NCI-H2196 treated with DMSO at 0.1 percent for 48 hours (cell line): ENCODE data around the gene CDH3.

Source experiments
- DNase-seq: peaks from one replicate; lab custom pipeline; 2025; ENCODE audit not compliant: unreplicated experiment; lab: John Stamatoyannopoulos, UW

Gene CDH3

DNA sequence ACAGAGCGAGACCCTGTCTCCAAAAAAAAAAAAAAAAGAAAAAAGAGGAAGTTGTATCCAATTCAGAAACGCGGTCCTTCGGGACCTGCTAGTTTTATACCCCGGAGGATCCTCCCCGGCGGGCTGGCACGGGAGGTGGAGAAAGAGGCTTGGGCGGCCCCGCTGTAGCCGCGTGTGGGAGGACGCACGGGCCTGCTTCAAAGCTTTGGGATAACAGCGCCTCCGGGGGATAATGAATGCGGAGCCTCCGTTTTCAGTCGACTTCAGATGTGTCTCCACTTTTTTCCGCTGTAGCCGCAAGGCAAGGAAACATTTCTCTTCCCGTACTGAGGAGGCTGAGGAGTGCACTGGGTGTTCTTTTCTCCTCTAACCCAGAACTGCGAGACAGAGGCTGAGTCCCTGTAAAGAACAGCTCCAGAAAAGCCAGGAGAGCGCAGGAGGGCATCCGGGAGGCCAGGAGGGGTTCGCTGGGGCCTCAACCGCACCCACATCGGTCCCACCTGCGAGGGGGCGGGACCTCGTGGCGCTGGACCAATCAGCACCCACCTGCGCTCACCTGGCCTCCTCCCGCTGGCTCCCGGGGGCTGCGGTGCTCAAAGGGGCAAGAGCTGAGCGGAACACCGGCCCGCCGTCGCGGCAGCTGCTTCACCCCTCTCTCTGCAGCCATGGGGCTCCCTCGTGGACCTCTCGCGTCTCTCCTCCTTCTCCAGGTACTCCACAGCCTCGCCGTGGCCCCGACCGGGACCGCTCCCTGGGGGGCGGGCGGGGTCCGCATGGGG lies at the start of gene CDH3:
TSS of gene CDH3 (plus strand) at position 596 of the 779 bp plus-strand sequence. CDS start at position 666, 70 bp downstream.
- no peak for DNase-seq

- no peak for DNase-seq
Measured at GRCh38 chr16:68596266-68596665, 48.8 kb upstream of the CDH3 start.

DNA sequence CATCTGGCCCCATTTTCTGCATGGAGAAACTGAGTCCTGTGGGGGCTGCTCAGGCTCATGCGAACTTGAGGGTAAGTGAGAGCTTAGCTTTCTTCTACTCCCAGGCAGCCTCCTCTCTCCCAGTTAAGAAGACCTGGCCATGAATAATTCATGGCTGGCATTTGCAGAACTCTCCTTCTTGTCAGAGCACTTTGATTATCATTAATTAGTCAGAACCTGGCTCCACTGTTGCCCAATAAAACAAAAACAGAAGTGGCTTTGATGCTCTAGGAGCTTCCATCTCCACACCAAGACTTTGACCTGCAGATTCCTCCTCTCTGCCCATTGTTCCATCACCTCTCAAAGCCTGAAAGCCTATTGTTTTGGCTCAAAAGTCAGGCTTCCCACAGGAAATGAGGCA lies 45.5 kb upstream of the CDH3 start:
- no peak for DNase-seq

DNA sequence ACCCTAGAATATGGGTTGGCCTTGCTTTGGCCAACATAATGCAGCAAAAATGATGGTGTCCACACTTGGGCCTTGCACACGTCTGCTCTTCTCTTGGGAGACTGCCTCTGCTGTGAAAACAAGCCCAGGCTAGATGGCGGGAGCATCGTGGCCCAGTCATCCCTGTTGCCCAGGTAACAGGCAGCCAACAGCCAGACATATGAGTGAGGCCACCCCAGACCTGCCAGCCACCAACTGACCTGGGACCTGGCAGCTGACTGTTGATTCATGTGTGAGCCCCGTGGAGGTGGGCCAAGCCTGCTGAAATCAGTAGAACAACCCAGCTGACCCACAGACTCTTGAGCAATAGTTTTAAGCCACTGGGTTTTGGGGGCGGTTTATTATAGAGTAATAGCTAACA lies 39.4 kb upstream of the CDH3 start:
- DNase-seq, result no peak

DNA sequence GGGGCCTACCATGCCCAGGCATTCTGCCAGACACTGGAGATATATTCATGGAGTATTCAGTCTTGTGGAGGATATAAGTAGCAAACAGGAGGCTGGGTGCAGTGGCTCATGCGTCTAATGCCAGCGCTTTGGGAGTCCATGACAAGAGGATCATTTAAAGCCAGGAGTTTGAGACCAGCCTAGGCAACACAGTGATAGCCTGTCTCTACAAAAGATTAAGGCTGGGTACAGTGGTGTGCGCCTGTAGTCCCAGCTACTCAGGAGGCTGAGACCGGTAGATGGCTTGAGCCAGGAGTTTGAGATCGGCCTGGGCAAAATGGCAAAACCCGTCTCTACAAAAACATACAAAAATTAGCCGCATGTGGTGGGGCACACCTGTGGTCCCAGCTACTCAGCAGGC lies 37.7 kb upstream of the CDH3 start:
- no peak for DNase-seq

- DNase-seq, result no peak
Measured at GRCh38 chr16:68608330-68608729, 36.8 kb upstream of the CDH3 start.

DNA sequence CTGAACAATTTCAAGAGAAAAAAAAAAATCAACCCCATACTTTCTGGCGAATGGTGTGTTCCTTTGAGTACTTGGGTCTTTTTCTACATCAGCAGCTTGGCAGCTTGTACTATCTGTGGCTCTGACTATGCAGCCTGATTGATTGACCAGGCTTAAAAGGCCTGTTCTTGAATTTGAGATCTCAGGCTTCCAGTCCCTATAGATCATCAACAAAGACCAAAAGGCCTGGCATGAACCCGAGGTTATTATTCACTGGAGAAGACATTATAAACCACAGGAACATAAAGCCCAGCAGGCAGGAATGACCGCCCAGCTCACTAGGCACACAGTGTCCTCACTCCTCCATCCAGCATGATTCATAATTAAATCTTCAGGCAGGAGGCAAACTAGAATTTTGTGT lies 32.1 kb upstream of the CDH3 start:
- DNase-seq, result no peak

DNA sequence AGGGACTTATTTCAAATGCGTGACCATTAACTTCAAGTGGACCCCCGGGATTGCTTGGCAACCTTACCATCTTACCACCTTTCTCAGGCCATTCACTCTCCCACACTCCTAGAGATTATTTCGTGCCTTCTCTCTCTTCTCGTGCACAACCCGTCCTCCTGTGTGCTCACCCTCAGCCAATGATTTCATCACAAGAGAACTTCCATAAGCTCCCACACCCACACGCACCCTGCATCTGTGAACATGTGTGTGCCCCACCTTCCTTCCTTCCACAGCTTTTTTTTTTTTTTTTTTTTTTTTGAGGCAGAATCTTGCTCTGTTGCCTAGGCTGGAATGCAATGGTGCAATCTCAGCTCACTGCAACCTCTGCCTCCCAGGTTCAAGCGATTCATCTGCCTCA lies 27.4 kb upstream of the CDH3 start:
- DNase-seq, result no peak

GRCh38 chr16:68626557-68626956 lies 18.6 kb upstream of the CDH3 start:
- no peak for DNase-seq

DNA sequence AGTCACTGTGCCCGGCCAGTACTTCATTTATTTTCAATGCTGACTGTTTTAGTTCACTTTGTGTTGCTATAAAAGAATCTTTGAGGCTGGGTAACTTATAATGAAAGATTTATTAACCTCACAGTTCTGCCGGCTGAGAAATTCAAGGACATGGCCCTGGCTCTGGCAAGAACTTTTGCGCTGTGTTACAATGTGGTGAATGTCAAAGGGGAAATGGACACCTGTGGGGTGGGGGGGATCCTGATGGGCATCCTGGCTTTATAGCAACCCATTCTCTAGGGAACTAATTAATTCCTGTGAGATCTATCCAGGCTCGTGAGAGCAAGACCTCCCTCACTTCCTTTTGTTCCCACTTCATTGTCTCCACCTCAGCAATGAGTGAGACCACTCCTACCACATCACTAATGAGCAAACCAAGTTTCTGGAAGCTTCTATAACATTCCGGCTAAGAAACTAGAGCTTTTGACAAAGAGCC lies 17.1 kb upstream of the CDH3 start:
- DNase-seq, result no peak

DNA sequence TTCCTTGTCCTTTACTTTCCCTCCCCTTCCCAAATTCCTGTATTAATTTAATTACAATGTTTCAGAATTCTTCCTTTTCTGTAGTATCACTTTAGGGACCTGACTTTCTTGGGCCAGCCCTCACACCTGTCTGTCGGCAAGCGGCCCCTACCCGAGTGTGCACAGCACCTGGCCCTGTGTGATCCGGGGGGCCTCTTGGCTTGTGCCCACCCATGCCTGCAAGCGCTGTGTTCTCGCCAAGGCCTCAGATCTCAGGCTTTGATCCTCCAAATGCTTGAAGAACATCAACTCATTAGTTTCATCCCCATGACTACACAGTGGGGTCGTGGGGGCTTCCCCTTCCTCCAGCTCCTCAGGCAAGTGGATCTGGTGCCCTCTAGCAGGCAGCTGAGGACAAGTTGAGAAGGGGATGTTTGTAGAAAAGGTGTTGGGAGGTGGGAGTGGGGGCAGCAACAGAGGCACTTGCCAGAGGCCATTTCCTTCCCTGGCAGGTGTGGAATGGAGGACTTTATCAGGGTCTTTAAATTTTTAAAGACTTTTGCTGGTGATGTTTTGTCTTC lies 15.7 kb upstream of the CDH3 start:
- no peak for DNase-seq

DNA sequence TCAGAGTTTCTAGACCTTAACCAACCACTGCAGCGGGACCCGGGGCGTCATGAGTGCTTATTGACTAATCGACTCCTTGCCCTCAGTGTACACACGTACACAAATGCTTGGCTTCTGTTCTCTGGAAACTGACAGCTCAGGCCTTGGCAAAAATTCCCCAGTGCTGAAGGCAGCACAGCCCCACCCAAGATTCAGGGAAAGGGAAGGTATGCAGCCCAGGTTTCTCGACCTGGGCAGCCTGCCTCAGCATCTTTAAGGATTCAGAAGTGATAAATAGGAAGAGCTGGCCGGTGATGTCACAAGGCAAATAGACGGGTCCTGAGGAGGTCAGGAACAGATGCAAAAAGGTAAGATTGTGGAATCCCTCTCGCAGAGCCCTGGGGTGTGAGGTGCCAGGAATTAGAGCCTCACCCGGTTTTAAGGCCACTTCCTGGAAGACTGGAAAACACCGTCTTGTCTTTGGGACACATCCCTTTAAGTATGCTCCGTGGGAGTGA lies 9.0 kb upstream of the CDH3 start:
- no peak for DNase-seq

GRCh38 chr16:68636818-68637217 lies 8.3 kb upstream of the CDH3 start:
- no peak for DNase-seq

DNA sequence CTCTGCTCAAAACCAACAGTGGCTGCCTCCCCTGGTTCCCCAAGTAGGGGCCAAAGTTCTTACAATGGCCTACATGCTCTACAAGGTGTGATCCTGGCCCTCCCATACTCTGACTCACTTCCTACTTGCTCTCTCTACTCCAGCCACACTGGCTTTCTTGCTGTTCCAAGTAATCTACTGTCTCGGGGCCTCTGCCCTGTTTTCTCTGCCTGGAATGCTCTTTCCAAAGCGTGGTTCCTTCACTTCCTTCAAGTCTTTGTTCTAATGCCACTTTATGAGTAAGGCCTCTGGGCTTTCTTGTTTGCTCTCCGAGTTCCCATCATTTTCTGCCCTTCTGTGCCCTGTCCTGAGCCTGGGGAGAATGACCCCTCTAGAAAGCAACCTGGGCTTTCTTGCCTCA lies 4.1 kb upstream of the CDH3 start:
- no peak for DNase-seq

- DNase-seq, result no peak
Measured at GRCh38 chr16:68642047-68642435, 3.1 kb upstream of the CDH3 start.

- DNase-seq, result no peak
Measured at GRCh38 chr16:68642436-68643101, 2.5 kb upstream of the CDH3 start.

- DNase-seq, result no peak
Measured at GRCh38 chr16:68643227-68643626, 1.9 kb upstream of the CDH3 start.

DNA sequence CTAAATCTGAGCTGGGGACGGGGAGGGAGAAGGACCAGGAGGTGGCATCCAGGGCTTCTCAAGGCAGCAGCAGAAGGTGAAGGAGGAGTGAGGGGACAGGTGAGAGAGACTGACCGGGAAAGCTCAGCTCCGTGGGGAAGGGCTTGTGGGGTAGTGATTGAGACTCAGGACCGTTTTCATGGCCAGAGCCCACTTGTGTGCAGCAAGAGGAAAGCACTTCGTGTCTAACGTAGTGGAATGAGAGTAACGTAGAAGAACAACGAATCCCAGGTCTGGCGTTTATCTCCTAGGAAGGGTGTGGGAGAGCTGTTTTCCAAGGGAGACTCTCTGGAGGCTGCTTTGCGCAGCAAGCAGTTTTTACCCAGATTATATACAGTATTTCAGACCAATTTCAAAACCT lies 1.3 kb upstream of the CDH3 start:
- DNase-seq, result no peak

- DNase-seq, result no peak
Measured at GRCh38 chr16:68644296-68644695, 814 bp upstream of the CDH3 start.

DNA sequence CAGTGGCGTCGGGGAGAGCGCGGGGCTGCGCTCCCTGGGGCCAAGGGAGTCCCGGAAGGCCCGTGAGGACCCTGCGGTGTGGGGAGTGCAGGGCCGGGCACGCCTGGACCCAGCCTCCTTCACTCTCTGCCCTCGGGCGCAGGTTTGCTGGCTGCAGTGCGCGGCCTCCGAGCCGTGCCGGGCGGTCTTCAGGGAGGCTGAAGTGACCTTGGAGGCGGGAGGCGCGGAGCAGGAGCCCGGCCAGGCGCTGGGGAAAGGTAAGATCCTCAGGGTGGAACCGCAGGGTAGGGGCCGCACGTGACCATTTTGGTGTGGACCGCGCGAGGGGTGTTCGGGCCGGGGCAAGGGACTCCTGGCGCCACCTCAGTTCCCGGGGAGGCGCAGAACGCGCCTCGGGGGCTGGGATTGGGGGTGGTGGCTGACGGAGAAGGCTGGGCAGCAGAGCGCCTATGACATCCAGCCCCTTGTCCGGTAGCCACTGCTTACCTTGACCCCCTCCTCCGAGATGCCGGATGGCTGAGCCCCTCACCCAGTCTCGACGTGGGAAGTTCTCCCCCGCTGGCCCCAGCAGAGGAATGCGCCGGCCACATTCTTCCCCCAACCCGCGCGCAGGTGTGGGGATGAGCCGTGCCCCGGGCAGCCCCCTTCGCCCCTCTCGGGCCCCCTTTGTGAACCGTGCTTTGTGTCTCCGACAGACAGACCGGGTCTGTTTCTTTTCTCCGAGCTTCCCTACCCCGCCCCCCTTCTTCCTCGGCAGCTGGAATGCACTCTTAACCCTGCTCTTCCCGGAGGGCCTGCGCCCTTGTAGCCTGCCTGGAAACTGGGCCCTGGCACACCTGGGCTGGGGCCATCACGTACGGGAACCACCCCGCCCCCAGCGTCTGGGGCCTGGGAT lies 631 bp downstream of the CDH3 start:
- DNase-seq, result no peak
